ENCODE data around the gene CENPW.

Gene CENPW

GRCh38 chr6:126396131-126396530 is 56.2 kb downstream of the CENPW start:
- Histone ChIP-seq H3K4me1 (ENCODE audit: insufficient read depth, low read length, poor library complexity, severe bottlenecking) (no peaks in the 10 kb centered on the region), H3K4me2 (ENCODE audit: low read depth, low read length, poor library complexity, severe bottlenecking) (no peak overlapping the region), H4K20me1 (ENCODE audit: insufficient read depth, low read length, poor library complexity, severe bottlenecking) (no peaks in the 10 kb centered on the region), H3K27me3 (ENCODE audit: insufficient read depth, low read length, poor library complexity, severe bottlenecking) (no peaks in the 10 kb centered on the region), H3K36me3 (ENCODE audit: insufficient read depth, low read length) (no peaks in the 10 kb centered on the region), H2AFZ (ENCODE audit: low read length) (no peak overlapping the region), H3K9ac (ENCODE audit: low read depth, low read length, poor library complexity, severe bottlenecking) (no peak overlapping the region), H3K79me2 (ENCODE audit: insufficient read depth, low read length) (no peaks in the 10 kb centered on the region), H3K9me3 (ENCODE audit: insufficient read depth, low read depth, low read length) (no peaks in the 10 kb centered on the region), H3K4me3 (ENCODE audit: low read length, poor library complexity, severe bottlenecking) (no peak overlapping the region), H3F3A (ENCODE audit: low read depth) (no peaks in the 10 kb centered on the region), H3K9me2 (replicated peaks; ENCODE audit: low read depth, low read length) (no peaks in the 10 kb centered on the region)
- TF ChIP-seq EZH2phosphoT487 (IDR thresholded peaks at IDR 0.05; ENCODE audit: borderline replicate concordance) (no peak), CTCF (conservative IDR thresholded peaks at IDR 0.05; ENCODE audit: low read length) (no peak)
